GM19395 (cell line): ENCODE data around the gene CPE.

Experiments
- ATAC-seq: cut with Tn5 transposase; IDR thresholded peaks from one replicate; pipeline ENCODE4 v1.9.1; 2021; ENCODE audit warnings: mild to moderate bottlenecking, moderate library complexity; ENCODE audit not compliant: unreplicated experiment

CPE gene

DNA sequence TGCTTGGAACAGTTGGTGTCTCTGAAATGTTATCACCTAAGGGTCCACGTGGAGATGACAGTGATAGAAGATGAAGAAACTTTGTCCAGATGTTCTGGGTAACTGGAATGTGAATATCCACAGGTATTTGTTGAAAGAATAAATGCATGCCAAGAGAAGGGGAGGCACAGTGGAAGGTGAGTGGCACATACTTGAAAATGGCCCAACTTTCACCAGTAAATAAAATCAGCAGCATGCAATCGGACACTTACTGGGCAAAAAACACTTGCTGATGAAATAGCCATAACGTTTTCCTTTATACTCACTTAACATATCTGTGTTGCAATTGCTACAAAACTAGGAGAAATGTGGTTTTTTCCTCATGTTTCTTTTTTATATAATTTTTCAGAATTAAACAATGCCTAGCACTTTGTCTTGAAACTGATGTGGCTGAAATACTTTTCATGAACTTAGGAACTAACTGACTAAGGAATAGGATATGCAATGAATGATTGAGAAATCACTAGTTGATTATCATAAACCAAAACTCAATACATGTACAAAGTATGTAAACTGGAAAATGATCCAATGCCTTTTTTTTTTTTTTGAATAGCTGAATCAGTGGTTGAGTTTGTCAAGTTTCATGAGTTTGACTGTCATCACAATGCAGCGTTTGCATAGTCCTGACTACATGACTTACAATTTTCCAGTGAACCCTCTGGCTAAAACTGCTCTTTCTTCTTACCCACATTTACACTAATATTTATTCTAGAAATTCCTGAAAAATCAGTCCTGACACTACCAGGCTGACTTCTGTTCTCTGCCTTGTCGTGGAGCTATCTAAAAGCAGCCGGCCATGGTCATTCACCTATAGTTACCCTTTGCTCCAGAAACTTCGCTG, 127.4 kb downstream of the CPE start:
- no peak for ATAC-seq

DNA sequence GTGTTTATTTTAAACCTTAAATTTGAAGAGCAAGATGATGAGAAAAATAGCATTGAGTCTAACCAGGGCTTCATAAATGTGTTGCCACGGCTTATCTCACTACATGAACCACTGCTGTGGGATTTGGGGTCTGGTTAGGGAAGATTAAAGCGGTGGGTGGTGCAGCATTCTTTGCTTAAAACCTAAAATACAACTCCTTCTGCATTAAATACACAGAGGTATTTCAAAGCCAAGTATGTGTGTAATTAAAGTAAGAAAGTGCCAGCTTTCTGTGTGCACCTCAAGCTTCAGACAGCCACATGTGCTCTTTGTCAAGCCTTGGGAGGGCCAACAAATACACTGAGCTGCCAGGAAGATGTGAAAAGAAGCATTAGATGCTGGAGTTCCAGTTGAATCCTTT, 128.0 kb downstream of the CPE start:
- ATAC-seq, result no peak

- ATAC-seq, result no peak
Observed at GRCh38 chr4:165507381-165507780, 128.6 kb downstream of the CPE start.

- ATAC-seq, result no peak
Observed at GRCh38 chr4:165508372-165509120, 129.7 kb downstream of the CPE start.

DNA sequence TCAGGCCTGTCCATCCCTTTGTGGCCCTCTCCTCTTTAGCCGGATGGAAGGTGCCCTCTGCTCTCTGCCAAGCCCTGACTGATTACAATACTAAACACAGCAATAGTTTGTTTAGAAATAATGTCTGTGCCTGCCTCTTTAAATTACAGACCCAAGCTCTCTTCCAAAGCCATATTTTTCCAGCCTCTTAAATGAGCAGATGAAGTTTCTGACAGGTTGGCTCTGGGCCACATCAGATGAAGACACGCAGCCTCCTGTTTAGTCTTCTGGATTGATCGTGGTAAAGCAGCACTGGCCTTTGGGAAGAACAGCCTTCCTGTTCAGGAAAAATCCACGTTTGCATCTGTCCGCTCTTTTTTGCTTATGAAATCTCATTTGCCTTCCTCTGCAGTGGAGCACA, 133.6 kb downstream of the CPE start:
- no peak for ATAC-seq

DNA sequence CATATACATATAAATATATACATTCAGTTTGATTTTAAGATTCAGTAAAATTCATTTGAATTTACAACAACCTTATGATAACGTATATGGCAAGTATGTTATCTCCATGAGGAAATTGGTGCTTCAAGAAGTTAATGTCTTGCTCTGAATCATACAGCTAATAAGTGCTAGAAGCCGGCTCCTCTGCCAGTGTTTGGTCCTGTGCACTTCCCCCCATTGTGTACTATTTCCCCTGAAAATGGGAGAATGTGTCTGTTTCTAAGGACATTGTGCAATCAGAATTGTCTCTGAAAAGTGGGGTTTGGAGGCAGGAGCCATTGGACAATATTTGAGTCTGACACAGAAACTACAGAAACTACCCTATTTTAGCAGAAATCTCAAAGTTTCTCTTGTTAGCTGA, 135.9 kb downstream of the CPE start:
- no peak for ATAC-seq

- no peak for ATAC-seq
Observed at GRCh38 chr4:165515201-165515600, 136.4 kb downstream of the CPE start.

- no peak for ATAC-seq
Observed at GRCh38 chr4:165516281-165516833, 137.5 kb downstream of the CPE start.

DNA sequence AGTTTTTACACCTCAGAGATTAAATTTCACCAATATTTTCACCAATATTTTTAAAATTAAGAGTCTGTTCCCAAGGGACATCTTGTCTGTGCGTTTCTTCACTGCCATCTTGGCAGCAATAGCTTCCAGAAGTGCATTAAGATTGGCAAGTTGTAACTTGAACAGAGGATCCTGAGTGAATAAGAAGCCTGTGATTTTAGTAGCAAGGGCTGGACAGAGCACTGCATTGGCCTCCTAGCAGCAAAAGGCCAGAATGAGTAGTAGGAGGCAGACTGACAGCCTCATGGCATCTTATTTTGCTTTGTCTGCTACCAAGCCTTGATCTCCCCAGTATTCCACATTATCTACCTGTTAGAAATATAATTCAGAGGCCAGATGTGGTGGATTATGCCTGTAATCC, 138.4 kb downstream of the CPE start:
- ATAC-seq, result no peak

- ATAC-seq, result no peak
Observed at GRCh38 chr4:165518024-165518616, 139.3 kb downstream of the CPE start.

- ATAC-seq, result no peak
Observed at GRCh38 chr4:165518686-165519085, 139.9 kb downstream of the CPE start.

DNA sequence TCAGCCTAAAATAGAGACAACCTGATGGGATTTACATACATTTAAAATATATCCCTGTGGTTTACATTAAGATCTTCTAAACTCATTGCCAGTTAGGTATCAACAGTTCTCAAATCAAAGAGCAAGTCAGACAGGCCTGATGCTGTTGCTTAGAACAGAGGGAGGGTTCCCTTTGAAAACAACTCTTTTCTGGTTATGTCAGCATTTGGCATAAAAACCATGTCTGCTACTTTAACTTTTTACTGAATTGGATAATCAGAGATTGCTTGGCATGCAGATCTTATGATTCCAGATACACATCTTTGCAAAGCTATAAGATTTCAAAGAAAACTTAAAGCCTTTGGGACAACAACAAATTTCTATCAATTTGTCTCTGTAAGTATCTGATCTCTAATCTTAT, 140.8 kb downstream of the CPE start:
- ATAC-seq, result no peak

DNA sequence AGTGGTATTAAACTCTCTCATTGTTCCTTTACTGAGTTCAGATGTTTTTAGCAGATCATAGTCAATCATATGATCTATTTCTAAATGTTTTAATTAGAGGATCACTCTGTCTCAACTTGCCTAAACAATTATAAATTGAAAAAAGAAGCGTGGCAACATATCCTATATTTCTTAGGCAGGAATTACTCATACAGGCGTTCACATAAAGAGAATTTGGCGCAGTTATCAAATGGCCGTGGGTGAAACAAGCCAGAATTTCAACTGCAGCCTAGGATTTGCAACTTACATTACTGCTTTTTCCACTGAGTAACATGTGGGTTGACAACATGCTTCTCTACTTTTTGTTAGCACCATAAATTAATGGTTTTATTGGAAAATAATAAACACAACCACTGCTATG, 141.3 kb downstream of the CPE start:
- ATAC-seq, result no peak

DNA sequence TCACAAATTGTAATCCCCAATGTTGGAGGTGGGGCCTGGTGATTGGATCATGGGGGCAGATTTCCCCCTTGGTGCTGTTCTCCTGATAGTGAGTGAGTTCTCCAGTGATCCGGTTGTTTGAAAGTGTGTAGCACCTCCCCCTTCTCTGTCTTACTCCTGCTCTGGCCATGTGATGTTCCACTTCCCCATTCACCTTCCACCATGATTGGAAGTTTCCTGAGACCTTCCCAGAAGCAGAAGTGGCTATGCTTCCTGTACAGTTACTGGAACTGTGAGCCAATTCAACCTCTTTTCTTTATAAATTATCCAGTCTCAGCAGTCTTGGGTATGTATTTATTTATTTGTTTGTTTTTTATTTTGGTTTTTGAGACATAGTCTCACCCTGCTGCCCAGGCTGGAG, 143.2 kb downstream of the CPE start:
- ATAC-seq, result no peak

DNA sequence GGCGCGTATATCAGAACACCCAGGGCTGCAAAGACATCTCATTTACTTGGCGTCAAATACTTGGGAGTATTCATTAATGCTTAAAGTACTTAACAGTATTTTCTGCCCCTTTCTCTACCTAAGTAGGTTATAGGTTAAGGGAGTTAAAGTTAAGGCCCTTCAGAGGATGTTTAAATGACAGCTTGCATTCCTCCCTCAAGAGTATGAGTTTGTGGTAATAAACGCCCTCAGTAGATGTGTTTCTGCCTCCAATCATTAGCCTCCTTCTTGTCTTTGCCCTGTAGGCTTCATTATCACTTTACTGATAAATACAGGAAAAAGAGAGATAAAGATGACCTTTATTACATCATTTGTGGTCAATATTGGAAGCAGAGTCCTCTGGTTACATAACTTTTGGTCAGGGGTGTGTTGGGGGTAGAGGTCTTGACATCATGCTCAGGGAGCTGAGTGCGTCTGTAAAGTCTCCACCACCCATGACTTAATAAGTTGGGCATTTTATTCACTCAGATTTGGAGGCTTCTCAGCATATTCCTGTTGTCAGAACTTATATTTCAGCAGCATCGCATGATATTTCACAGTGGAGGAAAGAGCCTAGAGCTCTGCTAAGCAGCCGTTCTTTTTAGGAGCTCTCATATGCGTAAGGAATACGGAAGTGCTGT, 145.9 kb downstream of the CPE start:
- no peak for ATAC-seq

DNA sequence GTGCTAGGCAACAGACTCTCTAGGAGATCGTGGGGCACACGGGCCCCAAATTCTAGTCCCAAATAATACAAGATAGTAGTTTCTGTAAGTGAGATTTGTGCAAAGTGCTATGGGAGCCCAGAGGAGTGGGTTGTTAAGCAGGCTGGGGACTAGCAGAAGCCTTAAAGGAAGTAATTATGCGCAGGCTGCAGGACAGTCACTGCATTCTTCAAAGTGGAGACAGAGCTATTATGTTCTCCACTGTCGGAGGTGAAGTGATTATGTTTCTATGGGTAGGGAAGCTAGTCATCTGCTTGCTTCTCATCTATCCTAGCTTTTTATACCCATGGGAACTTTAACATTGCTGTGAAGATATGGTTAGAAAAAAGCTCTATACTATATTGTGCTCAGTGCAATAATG, 154.2 kb downstream of the CPE start:
- no peak for ATAC-seq

DNA sequence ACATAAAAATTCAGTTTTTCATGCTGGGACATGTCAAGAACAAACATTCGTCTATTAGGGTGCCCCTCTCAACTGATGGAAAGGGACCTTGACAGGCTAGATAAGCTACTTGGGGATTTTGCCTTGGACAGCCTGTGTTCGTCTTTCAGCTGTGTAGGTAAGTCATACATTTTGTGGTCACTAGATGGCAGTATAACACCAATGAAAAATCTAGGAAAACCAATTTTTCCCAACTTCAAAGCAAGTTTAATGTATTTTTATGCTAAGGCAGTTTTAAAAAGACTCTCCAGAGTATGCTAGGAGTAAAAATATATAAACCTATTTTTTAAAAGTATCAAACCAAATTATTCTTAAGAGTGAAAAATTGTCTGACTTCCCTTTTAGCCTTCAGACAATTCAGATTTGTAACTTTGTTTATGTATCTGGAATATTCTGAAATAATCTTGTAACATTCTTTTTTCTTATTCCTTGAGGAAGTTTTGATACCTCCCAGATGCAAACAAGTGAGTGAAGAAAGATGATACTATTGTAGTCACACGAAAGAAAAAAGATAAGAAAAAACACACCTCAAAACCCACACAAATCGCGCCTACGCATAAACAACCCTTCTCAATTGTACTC, 158.3 kb downstream of the CPE start:
- peak; percentile 58 for ATAC-seq

DNA sequence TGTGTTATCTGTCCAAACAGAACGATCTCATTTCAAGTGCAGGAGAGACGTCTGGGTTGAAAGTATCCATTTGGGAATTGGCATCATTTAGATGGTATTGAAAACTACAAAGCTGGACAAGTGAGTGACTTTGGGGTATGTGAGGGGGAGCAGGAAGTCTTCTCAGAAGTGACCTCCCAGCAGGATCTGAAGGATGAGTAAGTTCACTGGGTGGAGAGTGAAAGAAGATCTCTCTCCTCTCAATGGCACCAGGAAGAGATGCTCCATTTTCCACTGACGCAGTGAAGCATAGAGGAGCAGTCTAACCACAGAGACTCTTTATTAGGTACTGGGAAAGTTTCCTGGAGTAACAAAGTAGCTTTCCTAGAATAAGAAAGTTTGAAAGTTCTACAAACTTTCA, 161.0 kb downstream of the CPE start:
- ATAC-seq, result no peak

GRCh38 chr4:165540206-165540830, 161.5 kb downstream of the CPE start:
- no peak for ATAC-seq

DNA sequence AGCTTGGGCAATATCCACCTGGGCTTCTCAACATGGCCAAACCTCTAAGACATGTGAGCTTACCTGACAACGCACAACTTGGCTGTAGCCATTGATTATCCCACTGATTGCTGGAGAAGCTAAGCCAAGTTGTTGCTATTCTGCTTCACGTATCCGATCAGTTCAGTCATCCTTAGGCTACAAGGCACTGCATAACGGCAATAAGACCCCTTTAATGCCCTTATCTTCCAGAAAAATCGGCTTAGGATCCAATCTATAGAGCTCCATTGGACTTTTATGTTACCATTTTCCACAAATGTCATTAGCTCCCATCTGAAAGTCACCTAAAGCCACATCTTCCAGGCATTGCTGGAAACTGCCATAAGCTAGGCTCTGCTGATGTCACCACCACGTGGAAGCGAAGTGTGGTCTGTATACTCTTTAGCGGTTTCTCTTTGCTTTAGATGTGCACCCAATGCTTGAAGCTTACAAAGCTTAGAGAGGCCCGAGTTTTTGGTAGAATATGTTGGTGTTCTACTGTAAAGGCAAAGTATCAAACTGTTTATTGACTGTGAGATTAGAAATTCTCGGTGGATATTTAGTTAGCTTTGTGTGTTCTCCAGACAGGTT, 163.1 kb downstream of the CPE start:
- no peak for ATAC-seq
